Measurements from ENCODE around the gene PRSS8.

PRSS8 gene

DNA sequence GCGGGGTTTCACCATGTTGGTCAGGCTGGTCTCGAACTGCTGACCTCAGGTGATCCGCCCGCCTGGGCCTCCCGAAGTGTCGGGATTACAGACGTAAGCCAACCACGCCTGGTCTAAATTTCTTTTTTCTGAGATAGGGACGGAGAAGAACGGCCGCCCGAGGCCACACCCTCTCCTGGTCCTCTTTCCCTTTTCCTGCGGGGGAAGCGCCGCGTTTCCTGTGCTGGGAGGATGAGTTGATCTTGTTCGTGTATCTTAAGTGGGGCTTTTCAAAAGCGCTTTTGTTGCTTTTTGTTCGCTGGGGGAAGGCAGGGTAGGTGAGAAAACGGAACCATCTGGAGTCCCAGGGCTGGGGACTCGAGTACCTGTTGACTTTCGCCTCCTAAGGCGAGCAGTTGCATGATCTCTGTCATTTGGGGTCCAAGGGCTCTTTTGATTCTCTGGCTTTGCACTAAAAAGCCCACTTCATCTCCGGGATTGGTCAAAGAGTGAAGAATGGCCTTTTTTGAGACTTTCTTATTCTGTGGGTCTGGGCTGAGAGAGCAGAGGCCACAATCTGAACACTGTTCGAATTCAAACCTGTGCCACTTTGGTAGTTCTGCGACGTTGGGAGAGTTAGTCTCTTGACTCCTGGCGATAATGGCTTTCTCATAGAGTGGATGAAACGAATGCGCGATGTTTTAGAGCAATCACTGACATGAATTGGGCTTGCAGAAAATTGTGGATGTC, 45.7 kb upstream of the PRSS8 start:
- TF ChIP-seq RAD21 (IDR thresholded peaks at IDR 0.05; ENCODE audit: low read depth) (no peak), CEBPB (IDR thresholded peaks at IDR 0.05) (no peak), TAF1 (IDR thresholded peaks at IDR 0.05; ENCODE audit: low read depth) (no peak), ZBTB7A (IDR thresholded peaks at IDR 0.05; ENCODE audit: low read depth) (no peak), CREB1 (IDR thresholded peaks at IDR 0.05; ENCODE audit: low read depth) (no peak), EGR1 (IDR thresholded peaks at IDR 0.05) (no peak), TEAD4 (IDR thresholded peaks at IDR 0.05) (no peak), TCF12 (IDR thresholded peaks at IDR 0.05; ENCODE audit: low read depth) (no peak), FOXM1 (IDR thresholded peaks at IDR 0.05; ENCODE audit: borderline replicate concordance, low read depth) (no peak), NFIC (IDR thresholded peaks at IDR 0.05) (no peak), YY1 (IDR thresholded peaks at IDR 0.05; ENCODE audit: low read depth) (no peak), EP300 (IDR thresholded peaks at IDR 0.05; ENCODE audit: borderline replicate concordance) (no peak)
- TF ChIP-seq, protein P1, sequence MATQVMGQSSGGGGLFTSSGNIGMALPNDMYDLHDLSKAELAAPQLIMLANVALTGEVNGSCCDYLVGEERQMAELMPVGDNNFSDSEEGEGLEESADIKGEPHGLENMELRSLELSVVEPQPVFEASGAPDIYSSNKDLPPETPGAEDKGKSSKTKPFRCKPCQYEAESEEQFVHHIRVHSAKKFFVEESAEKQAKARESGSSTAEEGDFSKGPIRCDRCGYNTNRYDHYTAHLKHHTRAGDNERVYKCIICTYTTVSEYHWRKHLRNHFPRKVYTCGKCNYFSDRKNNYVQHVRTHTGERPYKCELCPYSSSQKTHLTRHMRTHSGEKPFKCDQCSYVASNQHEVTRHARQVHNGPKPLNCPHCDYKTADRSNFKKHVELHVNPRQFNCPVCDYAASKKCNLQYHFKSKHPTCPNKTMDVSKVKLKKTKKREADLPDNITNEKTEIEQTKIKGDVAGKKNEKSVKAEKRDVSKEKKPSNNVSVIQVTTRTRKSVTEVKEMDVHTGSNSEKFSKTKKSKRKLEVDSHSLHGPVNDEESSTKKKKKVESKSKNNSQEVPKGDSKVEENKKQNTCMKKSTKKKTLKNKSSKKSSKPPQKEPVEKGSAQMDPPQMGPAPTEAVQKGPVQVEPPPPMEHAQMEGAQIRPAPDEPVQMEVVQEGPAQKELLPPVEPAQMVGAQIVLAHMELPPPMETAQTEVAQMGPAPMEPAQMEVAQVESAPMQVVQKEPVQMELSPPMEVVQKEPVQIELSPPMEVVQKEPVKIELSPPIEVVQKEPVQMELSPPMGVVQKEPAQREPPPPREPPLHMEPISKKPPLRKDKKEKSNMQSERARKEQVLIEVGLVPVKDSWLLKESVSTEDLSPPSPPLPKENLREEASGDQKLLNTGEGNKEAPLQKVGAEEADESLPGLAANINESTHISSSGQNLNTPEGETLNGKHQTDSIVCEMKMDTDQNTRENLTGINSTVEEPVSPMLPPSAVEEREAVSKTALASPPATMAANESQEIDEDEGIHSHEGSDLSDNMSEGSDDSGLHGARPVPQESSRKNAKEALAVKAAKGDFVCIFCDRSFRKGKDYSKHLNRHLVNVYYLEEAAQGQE (IDR thresholded peaks at IDR 0.05; ENCODE audit: low read depth) = no peak
- TF ChIP-seq, protein P2, sequence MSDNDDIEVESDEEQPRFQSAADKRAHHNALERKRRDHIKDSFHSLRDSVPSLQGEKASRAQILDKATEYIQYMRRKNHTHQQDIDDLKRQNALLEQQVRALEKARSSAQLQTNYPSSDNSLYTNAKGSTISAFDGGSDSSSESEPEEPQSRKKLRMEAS (IDR thresholded peaks at IDR 0.05) = no peak
- TF ChIP-seq, protein P3, sequence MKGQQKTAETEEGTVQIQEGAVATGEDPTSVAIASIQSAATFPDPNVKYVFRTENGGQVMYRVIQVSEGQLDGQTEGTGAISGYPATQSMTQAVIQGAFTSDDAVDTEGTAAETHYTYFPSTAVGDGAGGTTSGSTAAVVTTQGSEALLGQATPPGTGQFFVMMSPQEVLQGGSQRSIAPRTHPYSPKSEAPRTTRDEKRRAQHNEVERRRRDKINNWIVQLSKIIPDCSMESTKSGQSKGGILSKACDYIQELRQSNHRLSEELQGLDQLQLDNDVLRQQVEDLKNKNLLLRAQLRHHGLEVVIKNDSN (IDR thresholded peaks at IDR 0.05) = no peak

DNA sequence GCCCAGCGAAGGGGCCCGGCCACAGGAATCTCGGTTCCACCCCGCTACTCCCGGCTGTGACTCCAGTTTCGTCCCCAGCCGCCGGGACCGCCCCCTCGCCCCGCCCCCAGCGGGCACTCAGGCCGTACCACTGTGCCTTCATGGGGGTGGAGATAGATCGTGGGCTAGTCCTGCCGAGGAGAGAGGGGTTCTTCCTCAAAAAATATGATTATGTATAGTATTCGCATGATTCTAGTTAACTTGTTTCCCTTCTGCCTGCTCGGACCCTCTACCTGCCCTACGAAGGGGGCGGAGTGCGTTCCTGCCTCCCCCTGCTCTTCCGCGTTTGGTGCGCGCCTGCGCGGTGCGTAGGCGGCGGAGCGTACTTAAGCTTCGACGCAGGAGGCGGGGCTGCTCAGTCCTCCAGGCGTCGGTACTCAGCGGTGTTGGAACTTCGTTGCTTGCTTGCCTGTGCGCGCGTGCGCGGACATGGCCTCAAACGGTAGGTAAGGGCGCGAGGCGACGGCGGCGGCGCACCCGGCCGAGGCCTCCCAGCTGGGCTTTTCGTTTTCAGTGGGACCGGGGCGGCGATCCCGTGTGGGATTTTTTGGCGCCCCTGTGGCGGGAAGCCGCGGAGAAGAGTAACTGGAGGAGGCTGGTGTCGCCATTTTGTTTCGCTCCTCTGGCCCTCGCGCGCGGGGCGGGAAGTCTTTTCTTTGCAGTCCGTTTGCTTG, 44.4 kb upstream of the PRSS8 start, which contains the start of gene FUS:
TSS of gene FUS (plus strand) at position 393 of the 713 bp plus-strand sequence. CDS start at position 469, 76 bp downstream.
- TF ChIP-seq ZBTB7A (IDR thresholded peaks at IDR 0.05; ENCODE audit: low read depth) (no peak), CEBPB (IDR thresholded peaks at IDR 0.05) (no peak; the same call in 1 of the 2 replicates), NFIC (IDR thresholded peaks at IDR 0.05) (0 out of 2 replicates have a peak, but pooled peaks have one; percentile 37), TEAD4 (IDR thresholded peaks at IDR 0.05) (0 out of 2 replicates have a peak, but pooled peaks have one; percentile 2), YY1 (IDR thresholded peaks at IDR 0.05; ENCODE audit: low read depth) (peak; percentile 85), CREB1 (IDR thresholded peaks at IDR 0.05; ENCODE audit: low read depth) (peak; percentile 52), TCF12 (IDR thresholded peaks at IDR 0.05; ENCODE audit: low read depth) (peak; percentile 63), TAF1 (IDR thresholded peaks at IDR 0.05; ENCODE audit: low read depth) (peak; percentile 100), RAD21 (IDR thresholded peaks at IDR 0.05; ENCODE audit: low read depth) (no peak), FOXM1 (IDR thresholded peaks at IDR 0.05; ENCODE audit: borderline replicate concordance, low read depth) (no peak; the same call in 1 of the 2 replicates), EGR1 (IDR thresholded peaks at IDR 0.05) (peak; percentile 100), EP300 (IDR thresholded peaks at IDR 0.05; ENCODE audit: borderline replicate concordance) (peak; percentile 70; the same call in 1 of the 2 replicates)
- TF ChIP-seq, protein P3 (IDR thresholded peaks at IDR 0.05) = no peak
- TF ChIP-seq, protein P1 (IDR thresholded peaks at IDR 0.05; ENCODE audit: low read depth) = no peak
- TF ChIP-seq, protein P2 (IDR thresholded peaks at IDR 0.05) = peak; percentile 81

DNA sequence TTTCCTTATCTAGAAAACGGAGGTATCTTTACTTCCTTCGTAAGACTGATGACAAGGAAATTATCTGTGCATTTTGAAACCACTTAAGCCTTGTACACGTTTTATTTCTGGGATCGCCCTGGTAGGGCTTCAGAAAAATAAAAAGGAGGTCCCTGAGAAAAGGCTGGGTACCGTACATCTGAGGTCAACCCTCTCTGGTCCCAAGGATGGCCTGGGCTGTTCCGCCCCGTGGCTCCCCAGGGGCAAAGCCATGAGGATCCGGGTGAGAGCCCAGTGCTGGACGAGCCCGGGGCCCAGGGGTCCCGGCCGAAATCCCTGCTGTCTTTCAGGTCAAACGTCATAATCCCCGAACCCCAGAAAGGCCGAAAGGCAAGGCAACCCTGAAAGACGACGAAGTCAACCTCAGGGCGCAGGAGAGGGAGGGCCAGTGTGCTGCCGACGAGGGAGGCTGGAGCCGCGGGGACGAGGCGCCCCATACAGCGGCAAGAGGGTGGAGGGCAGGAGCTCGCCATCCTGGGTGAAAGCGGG, 43.8 kb upstream of the PRSS8 start:
- no peak for TF ChIP-seq TEAD4 (IDR thresholded peaks at IDR 0.05)
- TF ChIP-seq CREB1 (IDR thresholded peaks at IDR 0.05; ENCODE audit: low read depth) = no peak
- TF ChIP-seq EGR1 (IDR thresholded peaks at IDR 0.05) = no peak
- no peak for TF ChIP-seq YY1 (IDR thresholded peaks at IDR 0.05; ENCODE audit: low read depth)
- TF ChIP-seq, protein P3 (IDR thresholded peaks at IDR 0.05) = no peak
- no peak for TF ChIP-seq EP300 (IDR thresholded peaks at IDR 0.05; ENCODE audit: borderline replicate concordance)
- TF ChIP-seq NFIC (IDR thresholded peaks at IDR 0.05) = no peak
- TF ChIP-seq RAD21 (IDR thresholded peaks at IDR 0.05; ENCODE audit: low read depth) = no peak

DNA sequence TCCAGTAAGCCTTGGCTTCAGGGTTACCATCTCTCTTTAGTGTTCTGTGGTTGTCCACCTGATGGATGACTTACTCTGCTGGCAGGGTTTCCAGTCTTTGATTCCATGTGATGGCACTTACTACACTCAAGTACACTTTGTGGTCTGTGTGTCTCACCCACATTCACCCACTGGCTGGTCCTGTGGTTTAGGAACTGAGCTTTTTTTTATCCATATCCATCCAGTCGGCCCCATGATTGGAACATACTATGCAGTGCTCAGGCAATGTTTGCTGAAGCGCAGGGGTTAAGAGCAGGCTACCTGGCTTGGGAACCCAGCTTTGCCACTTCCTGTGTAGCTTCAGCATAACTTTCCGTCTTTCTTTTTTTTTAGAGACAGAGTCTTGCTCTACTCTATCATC, 41.6 kb upstream of the PRSS8 start:
- TF ChIP-seq FOXM1 (IDR thresholded peaks at IDR 0.05; ENCODE audit: borderline replicate concordance, low read depth) = no peak
- no peak for TF ChIP-seq EGR1 (IDR thresholded peaks at IDR 0.05)
- no peak for TF ChIP-seq CEBPB (IDR thresholded peaks at IDR 0.05)
- no peak for TF ChIP-seq NFIC (IDR thresholded peaks at IDR 0.05)
- TF ChIP-seq TCF12 (IDR thresholded peaks at IDR 0.05; ENCODE audit: low read depth) = no peak
- TF ChIP-seq YY1 (IDR thresholded peaks at IDR 0.05; ENCODE audit: low read depth) = no peak
- no peak for TF ChIP-seq CREB1 (IDR thresholded peaks at IDR 0.05; ENCODE audit: low read depth)
- TF ChIP-seq, protein P2 (IDR thresholded peaks at IDR 0.05) = no peak
- no peak for TF ChIP-seq RAD21 (IDR thresholded peaks at IDR 0.05; ENCODE audit: low read depth)
- TF ChIP-seq ZBTB7A (IDR thresholded peaks at IDR 0.05; ENCODE audit: low read depth) = no peak
- TF ChIP-seq, protein P1 (IDR thresholded peaks at IDR 0.05; ENCODE audit: low read depth) = no peak
- no peak for TF ChIP-seq TAF1 (IDR thresholded peaks at IDR 0.05; ENCODE audit: low read depth)
- TF ChIP-seq, protein P3 (IDR thresholded peaks at IDR 0.05) = no peak
- no peak for TF ChIP-seq TEAD4 (IDR thresholded peaks at IDR 0.05)
- no peak for TF ChIP-seq EP300 (IDR thresholded peaks at IDR 0.05; ENCODE audit: borderline replicate concordance)
